Esophagus mucosa (tissue), 1 donor: ENCODE results near the gene ZNF787. TPM values are rescaled to one million over a fixed set of nuclear protein-coding genes. Genes with fewer than 3 reads are reported as not detected.

Experiments
- ATAC-seq: fragments of 200-7000 bp; cut with Tn5 transposase; one replicate; pipeline ENCODE4 v1.9.1; 2020
- total RNA-seq: library from RNA; stranded (reverse); gene quantifications from one replicate; pipeline ENCODE4 v1.2.4, GENCODE V29; 2023
- donor health status: DM: yes; HTN: yes; CAD: no.

ZNF787 gene
- total RNA-seq, 1 donor from 2014 or later: 24.4 TPM

GRCh38 chr19:56142897-56143434 is 21.9 kb upstream of the ZNF787 start:
- ATAC-seq: no peak

- no peak for ATAC-seq
Observed at GRCh38 chr19:56142087-56142787, 21.1 kb upstream of the ZNF787 start.

- no peak for ATAC-seq
Observed at GRCh38 chr19:56141417-56141993, 20.4 kb upstream of the ZNF787 start.

DNA sequence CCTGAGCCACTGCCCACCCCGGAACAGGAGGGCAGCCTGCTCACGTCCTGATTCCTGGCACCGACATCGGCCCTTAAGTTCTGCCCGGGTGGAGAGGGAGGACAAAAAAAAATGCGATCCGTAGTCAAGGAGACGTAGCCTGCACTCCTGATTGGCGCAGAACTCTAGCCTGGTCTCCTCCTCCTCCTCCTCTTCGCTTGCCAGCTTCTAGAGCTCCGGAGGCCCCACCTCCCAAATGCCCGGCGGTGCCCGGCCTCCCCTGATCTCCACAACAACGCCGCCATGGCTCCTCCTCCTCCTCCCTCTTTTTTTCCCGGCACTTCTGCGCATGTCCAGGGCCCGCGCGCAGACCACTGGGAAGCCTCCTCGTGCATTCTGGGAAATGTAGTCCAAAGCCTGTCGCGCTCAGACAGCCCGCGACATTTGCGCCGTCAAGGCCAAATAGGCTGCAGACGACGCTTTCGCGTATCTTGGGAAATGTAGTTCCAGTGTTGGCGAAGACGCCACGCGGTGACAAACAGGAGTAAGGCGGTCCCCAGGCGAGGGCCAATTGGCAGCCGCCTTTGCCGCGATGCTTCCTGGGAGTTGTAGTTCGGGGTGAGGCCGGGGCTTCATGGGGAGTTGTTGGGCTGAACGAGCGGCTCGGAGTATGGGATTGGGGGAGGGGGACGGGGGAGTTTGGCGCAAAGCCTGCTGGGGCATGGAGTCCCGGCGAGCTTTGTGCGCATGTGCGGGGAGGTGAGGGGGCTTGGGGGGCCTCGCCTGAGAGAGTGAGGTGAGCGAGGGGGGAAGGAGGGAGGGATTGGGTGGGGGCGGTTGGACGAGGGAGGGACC is 19.7 kb upstream of the ZNF787 start, which contains the start of gene ZNF444:
ZNF444 (plus strand) TSS at position 705 of the 834 bp plus-strand sequence. CDS start 5,625 bp downstream, outside the sequence.
- peak; percentile 93 for ATAC-seq

GRCh38 chr19:56139847-56140582 is 18.9 kb upstream of the ZNF787 start:
- no peak for ATAC-seq

GRCh38 chr19:56138069-56138468 is 17.0 kb upstream of the ZNF787 start:
- peak; percentile 4 for ATAC-seq

DNA sequence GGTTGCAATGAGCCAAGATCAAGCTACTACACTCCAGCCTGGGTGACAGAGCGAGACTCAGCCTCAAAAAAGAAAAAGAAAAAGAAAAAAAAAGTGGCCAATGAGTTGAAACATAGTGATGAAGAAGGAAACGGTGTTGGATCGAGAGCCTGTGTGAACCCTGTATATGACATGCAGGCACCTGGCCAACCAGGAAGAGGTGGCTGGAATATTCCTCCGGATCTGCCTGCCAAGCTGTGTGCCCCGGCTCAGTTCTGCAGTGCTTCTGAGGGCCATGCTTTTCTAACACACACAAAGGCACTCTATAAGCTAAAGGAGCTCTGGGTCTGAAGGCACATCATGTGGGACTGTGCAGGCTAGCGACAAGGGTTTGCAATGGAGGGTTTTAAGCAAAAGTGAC is 16.3 kb upstream of the ZNF787 start:
- no peak for ATAC-seq

DNA sequence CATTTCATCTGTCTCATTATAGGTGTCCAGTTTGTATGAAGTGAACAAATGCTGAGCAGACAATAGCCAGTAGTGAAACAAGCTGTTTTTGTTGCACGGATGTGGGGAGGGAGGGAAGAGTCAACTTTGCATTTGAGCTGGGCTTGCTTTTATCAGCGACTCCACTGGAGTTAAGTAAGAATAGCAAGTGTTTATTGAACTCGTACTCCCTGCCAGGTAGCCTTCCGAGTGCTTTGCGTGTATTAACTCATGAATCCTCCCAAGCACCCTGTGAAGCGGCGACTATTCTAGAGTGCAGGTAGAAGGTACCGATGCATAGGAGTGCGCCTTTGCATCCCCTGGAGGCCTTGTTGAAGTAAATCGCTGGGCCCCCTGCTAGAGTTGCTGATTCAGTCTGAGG is 15.3 kb upstream of the ZNF787 start:
- no peak for ATAC-seq

- no peak for ATAC-seq
Observed at GRCh38 chr19:56134654-56134921, 13.5 kb upstream of the ZNF787 start.

- ATAC-seq: no peak
Observed at GRCh38 chr19:56133858-56134653, 13.0 kb upstream of the ZNF787 start.

DNA sequence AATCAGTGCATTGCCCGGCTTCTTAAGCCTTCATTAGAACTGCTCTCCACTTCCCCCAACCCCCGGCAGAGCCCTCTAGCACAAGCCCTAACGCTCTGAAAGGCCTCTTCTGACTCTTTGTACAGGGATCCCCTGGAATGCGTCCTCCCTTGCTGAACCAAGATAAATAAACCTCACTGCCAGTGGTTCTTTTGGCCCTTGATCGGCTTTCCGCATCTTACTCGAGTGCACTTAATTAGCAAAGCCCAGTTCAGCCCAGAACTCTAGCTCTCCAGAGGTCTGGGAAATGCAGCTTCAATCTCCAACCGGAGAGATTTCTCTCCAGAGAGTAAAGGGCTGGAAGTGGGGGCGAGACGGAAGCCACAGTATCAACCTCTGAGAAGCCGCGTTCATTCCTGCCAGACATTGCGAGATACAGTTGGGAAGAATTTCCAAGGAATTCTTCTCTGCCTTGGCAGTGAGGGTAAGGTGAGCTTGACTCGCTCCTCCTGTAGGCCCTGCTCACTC is 11.3 kb upstream of the ZNF787 start:
- no peak for ATAC-seq

- ATAC-seq: no peak
Observed at GRCh38 chr19:56131651-56132050, 10.6 kb upstream of the ZNF787 start.

GRCh38 chr19:56130006-56130405 is 8.9 kb upstream of the ZNF787 start:
- ATAC-seq: no peak

DNA sequence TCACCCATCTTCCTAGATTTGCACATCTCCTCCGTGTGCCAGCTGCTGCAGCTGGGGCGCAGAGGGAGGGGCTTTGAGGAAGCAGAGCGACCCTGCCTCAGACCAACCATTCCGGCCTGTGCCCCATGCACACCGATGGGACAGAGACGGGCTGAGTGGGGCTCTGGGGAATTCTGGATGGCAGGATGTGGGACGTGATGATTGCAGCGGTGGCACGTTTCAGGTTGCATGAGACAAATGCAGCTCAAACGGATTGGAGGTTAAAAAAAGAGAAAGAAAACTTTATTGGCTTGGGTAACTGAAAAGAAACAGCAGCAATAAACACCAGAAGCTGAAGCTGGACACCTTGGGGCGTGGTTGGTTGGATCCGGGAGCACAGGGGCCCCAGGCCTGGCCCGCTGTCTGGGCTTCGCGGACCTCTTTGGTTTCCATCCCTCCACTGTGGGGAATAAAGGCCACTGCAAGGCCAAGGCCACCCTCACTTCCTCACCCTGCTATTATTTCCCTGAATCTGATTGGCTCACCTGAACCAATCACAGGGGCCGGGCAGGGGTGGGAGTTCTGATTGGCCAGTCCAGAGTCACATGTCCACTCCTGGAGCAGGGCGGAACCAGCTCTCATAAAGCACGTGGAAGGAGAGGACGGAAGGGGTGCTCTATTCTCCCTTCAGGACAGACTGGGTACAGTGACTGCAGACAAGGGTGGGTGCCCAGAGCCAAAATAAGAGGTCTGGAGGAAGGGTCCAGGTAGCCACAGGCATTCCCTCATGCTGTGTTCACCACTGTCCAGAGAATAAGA is 6.1 kb upstream of the ZNF787 start:
- no peak for ATAC-seq

DNA sequence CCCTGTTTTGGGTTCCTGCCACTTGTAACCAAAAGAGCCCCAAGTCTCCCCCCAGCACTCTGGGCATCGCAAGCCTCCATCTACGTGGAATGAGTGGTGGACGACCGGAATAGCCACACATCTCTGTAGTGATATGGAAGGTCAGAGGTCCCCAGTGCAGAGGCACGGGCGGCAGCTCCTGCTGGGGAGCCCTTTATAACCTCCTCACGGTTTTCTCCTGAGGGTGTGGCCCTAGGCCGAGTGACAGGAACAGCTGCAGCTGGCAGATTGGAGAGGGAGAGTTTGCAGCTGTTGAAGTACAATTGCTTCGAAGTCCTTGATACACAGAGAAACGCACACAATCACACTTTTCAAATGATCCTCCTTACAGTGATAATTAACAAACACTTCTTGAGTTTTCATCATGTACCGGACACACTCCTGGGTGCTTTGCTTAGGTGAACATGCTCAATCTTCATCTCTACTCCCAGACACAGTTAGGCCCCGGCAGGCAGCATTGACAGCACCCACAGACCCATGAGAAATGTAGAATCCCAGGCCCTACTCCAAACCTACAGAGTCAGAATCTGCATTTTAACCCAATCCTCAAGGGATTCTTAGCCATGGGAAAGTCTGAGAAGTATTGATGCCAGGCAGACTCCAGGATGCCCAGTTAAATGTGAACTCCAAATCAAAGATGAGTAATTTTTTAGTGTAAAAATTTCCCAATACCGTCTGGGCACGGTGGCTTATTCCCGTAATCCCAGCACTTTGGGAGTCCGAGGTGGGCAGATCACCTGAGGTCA is 4.9 kb upstream of the ZNF787 start:
- ATAC-seq: no peak

GRCh38 chr19:56124578-56124977 is 3.5 kb upstream of the ZNF787 start:
- no peak for ATAC-seq

DNA sequence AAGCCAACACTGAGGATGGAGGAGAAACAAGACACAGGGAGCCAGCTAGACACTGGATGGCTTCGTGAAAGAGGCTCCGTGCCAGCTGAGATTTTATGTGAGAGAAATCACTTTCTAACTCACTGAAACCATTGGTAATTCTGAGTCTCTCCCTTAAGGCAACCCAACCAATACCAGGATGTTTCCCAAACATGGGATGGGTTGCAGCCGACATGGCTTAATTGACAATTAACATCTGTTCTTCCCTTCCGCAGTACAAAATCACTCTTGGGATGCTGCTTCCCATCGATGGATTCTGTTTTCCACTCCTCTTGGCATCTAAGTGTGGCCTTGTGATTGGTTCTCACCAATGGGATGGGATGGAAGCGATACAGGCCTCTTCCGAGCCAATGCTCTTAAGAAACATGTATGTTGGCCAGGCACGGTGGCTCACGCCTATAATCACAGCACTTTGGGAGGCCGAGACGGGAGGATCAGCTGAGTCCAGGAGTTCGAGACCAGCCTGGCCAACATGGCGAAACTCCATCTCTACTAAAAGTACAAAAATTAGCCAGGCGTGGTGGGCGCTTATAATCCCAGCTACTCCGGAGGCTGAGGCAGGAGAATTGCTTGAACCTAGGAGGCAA is 2.3 kb upstream of the ZNF787 start:
- no peak for ATAC-seq

GRCh38 chr19:56120371-56121179 is 520 bp downstream of the ZNF787 start:
- peak; percentile 62 for ATAC-seq

DNA sequence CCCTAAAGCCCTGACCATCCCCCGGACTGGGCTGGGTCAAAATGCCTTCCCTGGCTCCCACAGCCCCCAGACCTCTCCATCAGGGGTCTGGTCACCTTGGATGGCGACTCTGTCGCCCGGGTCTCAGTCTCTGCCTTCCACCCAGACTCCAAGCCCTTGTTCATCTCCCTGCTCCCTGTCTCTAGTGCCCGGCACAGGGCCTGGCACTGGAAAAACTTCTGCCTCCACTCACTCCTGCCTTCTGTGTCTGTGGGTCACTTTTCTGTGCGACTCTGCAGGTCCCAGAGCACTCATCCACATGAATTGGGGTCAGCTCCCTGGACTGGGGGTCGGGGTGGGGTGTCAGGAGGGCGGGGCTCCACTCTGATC is 1.1 kb downstream of the ZNF787 start:
- ATAC-seq: no peak
